SW 1271 (cell line): ENCODE measurements around the gene RELL2.
"Not testable (repeated sequence)": the region's sequence is repeated elsewhere in the genome, so short reads cannot be mapped to it uniquely, and the experiment has no call there.

Experiments used
- DNase-seq, 2 experiments: peaks; one replicate each; lab custom pipeline; 2025; lab: John Stamatoyannopoulos, UW

RELL2 gene

GRCh38 chr5:141636413-141637122, at the start of gene RELL2, which contains the start of gene HDAC3:
TSS of gene RELL2 (plus strand) at chr5:141636997. CDS start at chr5:141638226, 1,229 bp downstream.
TSS of gene HDAC3 (minus strand) at chr5:141636849. CDS start at chr5:141636790, 59 bp downstream.
- DNase-seq: peak; percentile 58 to 88

GRCh38 chr5:141590127-141590526, 46.7 kb upstream of the RELL2 start:
- DNase-seq: no peak

- no peak for DNase-seq
Measured at GRCh38 chr5:141596867-141597266, 39.9 kb upstream of the RELL2 start.

DNA sequence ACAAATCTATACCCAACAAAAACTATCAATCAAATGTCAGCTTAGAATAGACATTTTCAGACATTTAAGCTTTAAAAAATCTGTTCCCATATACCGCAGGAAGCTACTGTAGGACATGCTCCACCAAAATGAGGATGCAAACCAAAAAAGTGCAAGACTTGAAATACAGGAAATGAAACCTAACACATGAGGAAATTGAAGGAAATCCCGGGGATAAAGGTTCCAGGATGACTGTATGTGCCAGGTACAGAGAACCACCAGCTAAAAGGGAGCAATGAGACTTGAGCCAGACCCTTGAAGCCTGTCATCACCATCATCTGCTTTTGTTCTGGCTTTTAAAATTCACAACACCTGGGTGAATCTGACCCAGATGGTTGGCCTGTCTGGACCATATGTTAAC, 39.4 kb upstream of the RELL2 start:
- DNase-seq: no peak

DNA sequence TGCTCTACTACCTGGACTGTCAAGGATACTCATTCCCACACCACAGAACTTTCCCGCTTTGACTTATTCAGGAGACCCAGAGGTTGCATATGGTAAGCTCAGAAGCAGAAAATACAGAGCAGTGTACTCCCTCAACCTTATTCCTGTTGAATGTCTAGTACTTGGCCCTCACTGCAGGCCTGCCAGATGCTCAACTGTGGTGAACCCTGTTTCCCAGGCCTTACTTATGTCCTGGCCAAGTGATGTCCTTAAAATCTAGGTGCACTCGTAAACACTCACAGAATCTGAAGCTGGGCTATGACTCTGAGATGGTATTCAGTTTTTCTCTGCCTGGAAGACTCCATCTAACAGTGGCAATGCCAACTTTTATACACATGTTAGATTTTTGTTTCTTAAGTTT, 39.0 kb upstream of the RELL2 start:
- no peak for DNase-seq

- DNase-seq: no peak
Measured at GRCh38 chr5:141598391-141599345, 38.1 kb upstream of the RELL2 start.

- DNase-seq: no peak
Measured at GRCh38 chr5:141602606-141603005, 34.2 kb upstream of the RELL2 start.

- DNase-seq: peak; percentile 89 to 97
Measured at GRCh38 chr5:141603923-141604717, 32.7 kb upstream of the RELL2 start.

GRCh38 chr5:141605523-141606277, 31.1 kb upstream of the RELL2 start:
- DNase-seq: no peak

- DNase-seq: no peak
Measured at GRCh38 chr5:141608046-141608445, 28.8 kb upstream of the RELL2 start.

- DNase-seq: no peak
Measured at GRCh38 chr5:141608557-141608956, 28.2 kb upstream of the RELL2 start.

GRCh38 chr5:141609044-141609443, 27.8 kb upstream of the RELL2 start:
- DNase-seq: no peak

DNA sequence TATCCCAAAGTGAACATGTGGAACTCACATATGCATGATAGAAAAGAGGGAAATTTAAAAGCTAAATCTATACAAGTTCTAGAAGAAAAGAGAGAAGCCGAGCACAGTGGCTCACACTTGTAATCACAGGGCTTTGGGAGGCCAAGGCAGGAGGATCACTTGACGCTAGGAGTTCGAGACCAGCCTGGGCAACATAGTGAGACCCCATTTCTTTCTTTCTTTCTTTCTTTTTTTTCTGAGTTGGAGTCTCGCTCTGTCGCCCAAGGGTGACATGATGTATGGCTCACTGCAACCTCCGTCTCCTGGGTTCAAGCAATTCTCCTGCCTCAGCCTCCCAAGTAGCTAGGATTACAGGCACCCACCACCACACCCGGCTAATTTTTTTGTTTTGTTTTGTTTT, 26.9 kb upstream of the RELL2 start:
- DNase-seq: not testable (repeated sequence)

- DNase-seq: no peak
Measured at GRCh38 chr5:141611289-141611688, 25.5 kb upstream of the RELL2 start.

DNA sequence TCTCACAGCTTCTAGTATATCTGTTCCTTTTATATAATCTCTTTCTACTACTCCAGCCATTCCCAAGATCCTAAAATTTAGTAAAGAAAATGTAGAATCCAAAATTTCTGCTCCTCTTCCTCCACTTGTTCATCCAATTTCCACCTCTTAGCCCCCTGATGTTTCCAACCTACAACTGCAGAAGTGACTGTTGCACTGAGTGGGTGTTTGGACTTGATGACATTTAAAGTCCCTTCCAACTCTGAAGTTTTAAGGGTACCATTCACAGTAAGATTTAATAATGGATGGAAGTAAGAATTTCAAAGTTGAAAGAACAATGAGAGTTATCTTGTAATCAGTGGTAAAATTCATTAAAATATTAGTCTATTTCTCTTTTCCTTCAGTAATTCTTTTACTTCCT, 23.5 kb upstream of the RELL2 start:
- DNase-seq: no peak

GRCh38 chr5:141615991-141616720, 20.6 kb upstream of the RELL2 start:
- no peak for DNase-seq

GRCh38 chr5:141617128-141617527, 19.7 kb upstream of the RELL2 start:
- DNase-seq: no peak

- no peak for DNase-seq
Measured at GRCh38 chr5:141617682-141618029, 19.1 kb upstream of the RELL2 start.

DNA sequence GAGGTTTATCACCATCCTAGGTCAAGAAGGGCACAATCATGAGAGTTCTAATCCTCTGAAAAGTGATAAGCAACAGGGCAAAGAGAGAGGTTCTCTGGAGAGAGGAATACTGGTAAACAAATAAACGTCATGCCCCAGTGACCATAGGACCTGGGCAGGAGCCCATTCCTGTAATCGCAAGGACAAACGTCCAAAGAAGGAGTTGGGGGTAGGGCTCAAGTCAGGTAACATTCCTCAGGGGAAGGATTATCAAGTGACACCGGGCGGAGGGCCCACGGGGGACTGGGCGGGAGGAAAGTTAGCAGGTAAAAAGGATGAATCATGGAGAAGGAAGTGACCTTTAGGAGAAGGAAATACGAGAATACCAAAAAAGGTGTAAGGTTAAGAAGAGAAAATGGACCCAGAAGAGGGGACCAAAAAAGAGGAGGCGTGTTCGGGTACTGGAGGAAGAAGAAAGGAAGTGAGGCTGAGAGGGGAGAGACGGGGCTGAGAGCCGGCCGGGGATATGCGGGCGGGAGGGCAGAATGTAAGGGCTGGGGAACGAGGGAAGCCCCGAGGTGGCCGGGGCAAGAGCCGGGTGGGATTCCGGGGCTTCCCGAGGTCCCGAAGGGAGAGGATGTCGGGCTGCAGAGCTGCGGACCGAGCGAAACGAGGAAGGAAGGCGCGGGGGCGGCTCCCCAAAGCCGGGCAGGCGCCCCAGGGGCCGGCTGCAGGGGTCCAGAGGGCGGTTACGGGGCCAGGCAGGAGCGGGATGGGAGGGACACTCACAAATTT, 18.6 kb upstream of the RELL2 start:
- DNase-seq: peak; percentile 34 to 70
